HG02759 (cell line): ENCODE results near the gene PDGFRB.

Experiments used
- ATAC-seq: cut with Tn5 transposase; IDR thresholded peaks from one replicate; pipeline ENCODE4 v1.9.1; 2021; ENCODE audit warnings: mild to moderate bottlenecking, moderate library complexity; ENCODE audit not compliant: unreplicated experiment

The PDGFRB gene

GRCh38 chr5:150155258-150156026 is at the start of gene PDGFRB:
Gene PDGFRB, minus strand, starts transcription at chr5:150155845. Its CDS starts 18,798 bp downstream, at chr5:150137047.
- ATAC-seq = no peak

- no peak for ATAC-seq
Measured at GRCh38 chr5:150204590-150204960, 48.9 kb upstream of the PDGFRB start.

- no peak for ATAC-seq
Measured at GRCh38 chr5:150203832-150204589, 48.4 kb upstream of the PDGFRB start.

GRCh38 chr5:150202501-150202900 is 46.9 kb upstream of the PDGFRB start:
- no peak for ATAC-seq

DNA sequence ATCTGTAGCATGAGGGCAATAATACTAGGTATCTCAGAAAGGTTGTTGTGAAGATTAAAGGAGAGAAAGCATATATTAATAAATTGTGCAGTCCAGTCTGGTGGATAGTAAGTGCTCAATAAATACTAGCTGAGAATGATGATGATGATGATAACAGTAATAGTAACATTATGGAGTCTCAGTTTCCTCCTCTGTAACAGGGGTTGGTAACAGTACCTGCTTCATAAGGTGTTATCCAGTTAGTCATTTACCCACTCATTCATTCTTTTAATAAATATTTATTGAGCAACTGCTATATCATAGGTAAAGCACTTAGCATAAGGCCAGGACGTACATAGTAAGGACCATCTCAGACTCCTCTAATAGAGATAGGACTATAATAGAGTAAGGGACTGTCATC is 41.8 kb upstream of the PDGFRB start:
- ATAC-seq = no peak

GRCh38 chr5:150196986-150197385 is 41.3 kb upstream of the PDGFRB start:
- ATAC-seq = no peak

- no peak for ATAC-seq
Measured at GRCh38 chr5:150196514-150196913, 40.9 kb upstream of the PDGFRB start.

DNA sequence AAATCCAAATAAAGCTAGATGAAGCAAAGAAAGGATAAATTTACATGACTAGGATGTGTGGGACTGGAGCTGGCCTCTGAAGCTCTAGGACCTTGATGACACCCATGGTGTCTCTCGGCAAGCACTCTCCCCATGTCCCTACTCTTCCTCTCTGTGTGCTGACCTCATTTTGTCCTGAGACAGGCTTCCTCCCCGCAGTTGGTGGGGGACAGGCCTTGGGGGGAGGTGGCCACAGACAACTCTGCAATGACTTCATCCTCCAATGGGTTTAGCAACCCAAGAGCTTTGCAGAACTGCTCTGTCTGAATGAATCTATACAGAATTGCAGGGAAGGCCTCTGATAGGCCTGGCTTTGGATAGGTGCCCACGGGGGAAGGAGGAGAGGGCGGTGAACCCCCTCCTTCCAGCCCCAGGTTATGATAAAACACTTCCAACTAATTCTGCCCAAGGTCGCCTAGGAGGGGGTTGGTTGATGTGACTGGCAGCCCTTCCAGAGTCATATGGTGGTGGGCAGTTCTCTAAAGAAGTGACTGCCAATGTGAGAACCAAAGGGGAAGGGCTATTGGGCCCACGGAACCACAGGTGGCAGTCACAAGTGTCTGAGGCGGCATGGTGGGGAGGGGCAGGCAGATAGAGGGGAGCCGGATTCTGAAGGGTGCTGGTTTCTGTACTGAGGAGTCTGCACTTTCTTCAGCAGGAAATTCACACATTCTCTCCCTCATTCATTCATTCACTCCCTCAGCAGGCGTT is 40.3 kb upstream of the PDGFRB start:
- ATAC-seq = no peak

GRCh38 chr5:150192462-150192861 is 36.8 kb upstream of the PDGFRB start:
- ATAC-seq = no peak

- no peak for ATAC-seq
Measured at GRCh38 chr5:150190987-150191386, 35.3 kb upstream of the PDGFRB start.

- no peak for ATAC-seq
Measured at GRCh38 chr5:150190503-150190979, 34.9 kb upstream of the PDGFRB start.

GRCh38 chr5:150189728-150190502 is 34.3 kb upstream of the PDGFRB start, which contains the start of gene SLC6A7:
Gene SLC6A7, plus strand, starts transcription at chr5:150190062. Its CDS starts 266 bp downstream, at chr5:150190328.
- no peak for ATAC-seq

DNA sequence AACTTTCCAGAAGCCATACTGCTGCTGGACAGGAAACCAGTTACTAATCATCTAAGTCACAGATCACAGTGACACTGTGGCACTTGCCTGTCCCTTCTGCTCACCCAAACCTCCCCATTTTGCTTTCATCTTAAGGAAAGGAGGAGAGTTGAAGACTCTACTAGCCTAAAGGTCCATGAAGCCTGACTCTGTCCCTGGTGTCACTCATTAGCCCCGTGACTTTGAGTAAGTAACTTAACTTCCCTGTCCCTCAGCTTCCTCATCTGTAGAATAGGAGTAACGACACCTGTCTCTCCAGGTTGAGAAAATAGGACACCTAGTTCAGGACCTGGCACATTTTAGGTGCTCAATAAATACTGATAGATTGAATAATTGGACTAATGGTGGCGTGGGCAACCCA is 33.7 kb upstream of the PDGFRB start:
- ATAC-seq = no peak

GRCh38 chr5:150188146-150188842 is 32.6 kb upstream of the PDGFRB start:
- ATAC-seq = no peak

DNA sequence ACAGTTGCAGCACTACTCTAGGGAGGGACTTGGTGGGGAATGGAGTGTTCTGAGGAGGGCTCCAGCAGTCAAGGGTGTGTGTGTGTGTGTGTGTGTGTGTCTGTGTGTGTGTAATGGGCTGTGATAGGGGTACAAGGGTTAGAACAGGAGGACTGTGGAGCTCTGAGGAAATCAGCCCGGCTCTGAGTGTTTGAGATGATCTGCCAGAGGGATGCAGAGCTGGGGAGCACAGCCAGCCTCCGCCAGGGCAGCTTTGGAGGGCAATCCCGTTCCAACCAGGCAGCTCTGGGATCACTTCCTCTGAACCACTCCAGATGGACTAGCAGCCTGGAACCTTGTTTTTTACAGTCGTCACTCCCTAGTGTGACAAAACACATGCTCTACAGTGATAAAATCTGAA is 31.3 kb upstream of the PDGFRB start:
- ATAC-seq = no peak

- ATAC-seq = no peak
Measured at GRCh38 chr5:150186137-150186536, 30.5 kb upstream of the PDGFRB start.

DNA sequence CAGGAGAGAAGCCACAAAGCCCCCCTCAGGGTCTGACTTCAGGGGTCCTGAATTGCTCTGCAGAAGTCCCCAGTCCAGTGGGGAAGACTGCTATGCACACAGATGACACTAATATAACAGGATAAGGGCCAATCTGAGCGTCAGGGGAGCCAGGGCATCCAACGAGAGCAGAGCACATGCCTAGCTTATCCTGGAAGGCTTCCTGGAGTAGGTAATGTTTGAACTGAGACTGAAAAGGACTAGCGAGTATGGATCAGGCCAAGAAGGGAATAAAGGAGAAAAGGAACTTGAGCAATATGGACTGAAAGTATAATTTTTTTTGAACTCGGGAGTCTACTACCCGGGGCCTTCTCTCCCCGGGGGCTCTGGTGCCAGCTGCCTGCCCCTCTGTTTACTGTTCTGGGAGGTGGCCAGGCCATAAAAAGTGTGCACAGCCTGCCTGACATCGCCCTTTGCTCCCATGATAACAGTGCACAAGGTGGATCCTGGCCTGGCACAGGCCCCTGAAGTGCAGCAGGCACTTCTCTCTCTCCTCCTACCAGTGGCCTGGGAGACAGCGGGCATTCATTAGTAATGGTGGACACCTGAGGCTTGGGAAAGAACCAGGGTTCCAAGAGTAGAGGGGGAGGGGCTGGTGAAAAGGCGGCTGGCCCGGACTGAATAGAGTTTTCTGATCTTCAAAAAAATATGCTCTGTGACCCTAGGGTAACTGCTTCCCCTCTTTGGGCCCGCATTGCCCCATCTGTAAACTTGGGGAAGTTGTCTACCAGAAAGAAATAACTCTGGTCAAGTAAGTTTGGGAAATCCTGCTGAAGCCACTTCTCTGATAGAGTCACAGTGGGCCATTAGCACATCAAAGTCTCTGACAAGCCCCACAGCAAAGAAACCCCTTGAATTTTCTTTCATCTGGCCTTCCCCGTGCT is 29.6 kb upstream of the PDGFRB start:
- ATAC-seq = no peak

- no peak for ATAC-seq
Measured at GRCh38 chr5:150184006-150184405, 28.4 kb upstream of the PDGFRB start.

DNA sequence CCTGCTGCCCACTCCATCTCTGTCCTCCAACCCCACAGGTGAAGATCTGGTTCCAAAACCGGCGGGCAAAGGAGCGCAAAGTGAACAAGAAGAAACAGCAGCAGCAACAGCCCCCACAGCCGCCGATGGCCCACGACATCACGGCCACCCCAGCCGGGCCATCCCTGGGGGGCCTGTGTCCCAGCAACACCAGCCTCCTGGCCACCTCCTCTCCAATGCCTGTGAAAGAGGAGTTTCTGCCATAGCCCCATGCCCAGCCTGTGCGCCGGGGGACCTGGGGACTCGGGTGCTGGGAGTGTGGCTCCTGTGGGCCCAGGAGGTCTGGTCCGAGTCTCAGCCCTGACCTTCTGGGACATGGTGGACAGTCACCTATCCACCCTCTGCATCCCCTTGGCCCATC is 27.8 kb upstream of the PDGFRB start:
- ATAC-seq = no peak
